HCT116 (cell line): ENCODE measurements around the gene NPC2. TPM values are rescaled to one million over a fixed set of nuclear protein-coding genes. Genes with fewer than 3 reads are reported as not detected.

Experiments
- ATAC-seq: fragments of 200-7000 bp; cut with Tn5 transposase; 2 replicates; pipeline ENCODE4 v1.9.1; 2020; ENCODE audit warnings: mild to moderate bottlenecking, moderate library complexity
- BruUV-seq: library from RNA; stranded (reverse); fragments of 400-500 nt; replicated peaks from 2 replicates; lab custom pipeline; 2021; lab: Mats Ljungman, UMichigan
- CTCF ChIA-PET: fragments of 300-600 bp; sonication (Branson Sonifier 250); formaldehyde crosslinking; loops from one replicate; lab custom pipeline; 2021; ENCODE audit warnings: antibody characterized with exemption; lab: Charles Lee
- POLR2A ChIA-PET: fragments of 300-600, 350-600 bp; sonication (Branson Sonifier 250); formaldehyde crosslinking; loops from one replicate; lab custom pipeline; 2021; ENCODE audit warnings: antibody characterized with exemption; lab: Charles Lee
- RAD21 ChIA-PET, 2 experiments: fragments of 300-600 bp; sonication (Branson Sonifier 250); formaldehyde crosslinking; loops; one replicate each; lab custom pipeline; 2023; ENCODE audit warnings: low total read pairs in 2 of 2; ENCODE audit not compliant: uncharacterized antibody in 2 of 2, unreplicated experiment in 2 of 2, low non-redundant PET in 1 of 2; lab: Charles Lee
- DNase-seq: peaks from one replicate; pipeline ENCODE4 v3.0.0-alpha.2; 2010; ENCODE audit warnings: low read depth, low spot score
- H2AFZ ChIP-seq: fragments of 200-600 bp; shearing (Covaris generic), sonication (generic); 2 replicates; pipeline ENCODE4 v1.6.1; 2017; ENCODE audit warnings: low read depth, mixed run types, mixed read lengths, antibody characterized with exemption, low read length; ENCODE audit not compliant: poor library complexity, severe bottlenecking
- H3K27ac ChIP-seq: 2 replicates; pipeline ENCODE4 v1.5.1; 2012; ENCODE audit warnings: low read depth, low read length
- H3K27me3 ChIP-seq: fragments of 200-600 bp; sonication (generic); 2 replicates; pipeline ENCODE4 v1.6.1; 2016; ENCODE audit warnings: mixed run types, low read length, mixed read lengths; ENCODE audit not compliant: insufficient read depth
- H3K36me3 ChIP-seq, 2 experiments: fragments of 200-500 bp in 1 of 2; fragments of 200-600 bp in 1 of 2; sonication (Bioruptor generic) in 1 of 2; sonication (generic) in 1 of 2; 2 replicates each; pipeline versions ENCODE4 v1.5.1 to v1.6.1; 2014 to 2016; ENCODE audit warnings: low read length in 2 of 2, inconsistent platforms in 1 of 2, mixed read lengths in 1 of 2, mixed run types in 1 of 2; ENCODE audit not compliant: insufficient read depth in 2 of 2, control insufficient read depth in 1 of 2
- H3K4me1 ChIP-seq, 2 experiments: fragments of 200-600 bp in 1 of 2; sonication (generic) in 1 of 2; 2 replicates each; pipeline versions ENCODE4 v1.5.1 to v1.6.1; 2012 to 2017; ENCODE audit warnings: low read length in 2 of 2, inconsistent platforms in 1 of 2, mild to moderate bottlenecking in 1 of 2, mixed read lengths in 1 of 2, mixed run types in 1 of 2, moderate library complexity in 1 of 2; ENCODE audit not compliant: insufficient read depth in 2 of 2, control insufficient read depth in 1 of 2
- H3K4me2 ChIP-seq: fragments of 200-600 bp; sonication (generic); 2 replicates; pipeline ENCODE4 v1.6.1; 2017; ENCODE audit warnings: mixed run types, low read length, mixed read lengths
- H3K4me3 ChIP-seq, 2 experiments: fragments of 200-600 bp in 1 of 2; sonication (generic) in 1 of 2; replicated peaks in 1 of 2; 2 replicates each; pipeline ENCODE4 v1.5.1; 2011 to 2016; ENCODE audit warnings: low read length in 2 of 2, control low read depth in 1 of 2, low read depth in 1 of 2, mild to moderate bottlenecking in 1 of 2, mixed read lengths in 1 of 2, mixed run types in 1 of 2
- H3K79me2 ChIP-seq: fragments of 200-600 bp; sonication (generic); 2 replicates; pipeline ENCODE4 v1.6.1; 2017; ENCODE audit warnings: mild to moderate bottlenecking, mixed run types, low read length, moderate library complexity, mixed read lengths; ENCODE audit not compliant: insufficient read depth
- H3K9ac ChIP-seq: fragments of 200-600 bp; sonication (generic); 2 replicates; pipeline ENCODE4 v1.6.1; 2016; ENCODE audit warnings: low read length, mixed read lengths
- H3K9me2 ChIP-seq: fragments of 200-600 bp; sonication (generic), shearing (Covaris generic); 2 replicates; pipeline ENCODE4 v1.6.1; 2017; ENCODE audit warnings: mixed run types, mild to moderate bottlenecking, moderate library complexity; ENCODE audit not compliant: insufficient read depth
- H3K9me3 ChIP-seq, 2 experiments: fragments of 200-500 bp in 1 of 2; fragments of 200-600 bp in 1 of 2; sonication (Bioruptor generic) in 1 of 2; sonication (generic) in 1 of 2; 2 replicates each; pipeline ENCODE4 v1.6.1; 2014 to 2017; ENCODE audit warnings: low read length in 2 of 2, mixed read lengths in 2 of 2, inconsistent platforms in 1 of 2, low read depth in 1 of 2, mild to moderate bottlenecking in 1 of 2, mixed run types in 1 of 2, moderate library complexity in 1 of 2; ENCODE audit not compliant: control insufficient read depth in 1 of 2, insufficient read depth in 1 of 2
- H4K20me1 ChIP-seq: fragments of 200-600 bp; sonication (generic), shearing (Covaris generic); 2 replicates; pipeline ENCODE4 v1.6.1; 2017; ENCODE audit warnings: mixed run types, mild to moderate bottlenecking, moderate library complexity; ENCODE audit not compliant: insufficient read depth
- CEBPB ChIP-seq: IDR thresholded peaks from 2 replicates; pipeline ENCODE4 v1.6.1; 2012; ENCODE audit warnings: low read depth
- EGR1 ChIP-seq: IDR thresholded peaks from 2 replicates; pipeline ENCODE4 v1.6.1; 2012; ENCODE audit warnings: low read depth
- ELF1 ChIP-seq: IDR thresholded peaks from 2 replicates; pipeline ENCODE4 v1.6.1; 2012; ENCODE audit warnings: low read depth, borderline replicate concordance
- EZH2 ChIP-seq: fragments of 200-600 bp; sonication (generic); IDR thresholded peaks from 2 replicates; pipeline ENCODE4 v1.6.1; 2017; ENCODE audit warnings: antibody characterized with exemption, mixed run types
- EZH2phosphoT487 ChIP-seq: fragments of 200-600 bp; IDR thresholded peaks from 2 replicates; pipeline ENCODE4 v1.6.1; 2018; ENCODE audit warnings: antibody characterized with exemption, borderline replicate concordance
- FOSL1 ChIP-seq: IDR thresholded peaks from 2 replicates; pipeline ENCODE4 v1.6.1; 2012; ENCODE audit warnings: low read depth
- POLR2A ChIP-seq: IDR thresholded peaks from 2 replicates; pipeline ENCODE4 v1.7.0; 2011; ENCODE audit warnings: borderline replicate concordance; ENCODE audit not compliant: insufficient read depth, insufficient read length; ENCODE audit errors: extremely low read depth
- RAD21 ChIP-seq: IDR thresholded peaks from 2 replicates; pipeline ENCODE4 v1.6.1; 2012; ENCODE audit warnings: low read depth, mild to moderate bottlenecking
- REST ChIP-seq: IDR thresholded peaks from 2 replicates; pipeline ENCODE4 v1.6.1; 2012; ENCODE audit warnings: low read depth
- SIN3A ChIP-seq: IDR thresholded peaks from 2 replicates; pipeline ENCODE4 v1.6.1; 2012; ENCODE audit warnings: low read depth
- SP1 ChIP-seq: IDR thresholded peaks from 2 replicates; pipeline ENCODE4 v1.6.1; 2012; ENCODE audit warnings: low read depth
- SRF ChIP-seq: IDR thresholded peaks from 2 replicates; pipeline ENCODE4 v1.6.1; 2012; ENCODE audit warnings: low read depth
- TCF7L2 ChIP-seq: IDR thresholded peaks from 2 replicates; pipeline ENCODE4 v1.7.0; 2011; ENCODE audit warnings: borderline replicate concordance, inconsistent platforms; ENCODE audit not compliant: insufficient read depth, insufficient read length; ENCODE audit errors: extremely low read depth
- ZBTB33 ChIP-seq: IDR thresholded peaks from 2 replicates; pipeline ENCODE4 v1.6.1; 2011; ENCODE audit warnings: mild to moderate bottlenecking, low read length, moderate library complexity; ENCODE audit not compliant: insufficient replicate concordance; ENCODE audit errors: extremely low read depth
- ZFX ChIP-seq: fragments of 450-650 bp; IDR thresholded peaks from 2 replicates; pipeline ENCODE4 v1.6.1; 2017
- ZNF274 ChIP-seq: fragments of 200-500 bp; sonication (Bioruptor generic); IDR thresholded peaks from 2 replicates; pipeline ENCODE4 v1.6.1; 2014; ENCODE audit warnings: mild to moderate bottlenecking, low read depth, low read length, inconsistent platforms
- intact Hi-C: fragments of 100-400 bp; cut with micrococcal nuclease; formaldehyde crosslinking; loops from 2 replicates; pipeline ENCODE4 v1.10.0; 2022
- total RNA-seq: library from RNA; stranded (reverse); gene quantifications from one replicate; pipeline ENCODE4 v1.2.1, GENCODE V29; 2021; ENCODE audit not compliant: unreplicated experiment
- TF ChIP-seq, protein P1 (sequence below): IDR thresholded peaks from 2 replicates; pipeline ENCODE4 v1.6.1; 2012
- TF ChIP-seq, protein P2 (sequence below): IDR thresholded peaks from 2 replicates; pipeline ENCODE4 v1.6.1; 2012

Gene NPC2
- total RNA-seq, 1 experiment from 2014 or later: 105 TPM

- no peak for ATAC-seq
- no peak overlapping the region for H3K4me3 ChIP-seq
- POLR2A ChIA-PET: interaction anchor here (0.8 kb wide), 1 partner anchor 9 kb away, joined by 3 read pairs; no protein-coding TSS in a partner anchor
- no peaks in the 10 kb centered on the region for H3K79me2 ChIP-seq
- H2AFZ ChIP-seq: no peak overlapping the region
- no peaks in the 10 kb centered on the region for H3K9me2 ChIP-seq
- H3K4me1 ChIP-seq: peaks cover 4 to 11% of the 10 kb centered on the region in 2 experiments
- RAD21 ChIA-PET: no interaction called here
- no peaks in the 10 kb centered on the region for H3K36me3 ChIP-seq
- H4K20me1 ChIP-seq: no peaks in the 10 kb centered on the region
- H3K27ac ChIP-seq: no peak overlapping the region
- intact Hi-C loops: no loop called here
- CTCF ChIA-PET: no interaction called here
- H3K9me3 ChIP-seq: no peaks in the 10 kb centered on the region
- no peak overlapping the region for H3K9ac ChIP-seq
- BruUV-seq: no TSS peak
- DNase-seq: no peak
- TF ChIP-seq ELF1 (no peak), RAD21 (no peak), SP1 (no peak), EZH2phosphoT487 (no peak), POLR2A (no peak), ZNF274 (no peak), EZH2 (no peak), SRF (no peak), ZBTB33 (no peak), CEBPB (no peak), REST (no peak), SIN3A (no peak), FOSL1 (no peak), ZFX (no peak), TCF7L2 (no peak), EGR1 (no peak)
- TF ChIP-seq, protein P1, sequence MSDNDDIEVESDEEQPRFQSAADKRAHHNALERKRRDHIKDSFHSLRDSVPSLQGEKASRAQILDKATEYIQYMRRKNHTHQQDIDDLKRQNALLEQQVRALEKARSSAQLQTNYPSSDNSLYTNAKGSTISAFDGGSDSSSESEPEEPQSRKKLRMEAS: no peak
- TF ChIP-seq, protein P2, sequence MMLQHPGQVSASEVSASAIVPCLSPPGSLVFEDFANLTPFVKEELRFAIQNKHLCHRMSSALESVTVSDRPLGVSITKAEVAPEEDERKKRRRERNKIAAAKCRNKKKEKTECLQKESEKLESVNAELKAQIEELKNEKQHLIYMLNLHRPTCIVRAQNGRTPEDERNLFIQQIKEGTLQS: no peak
- no peaks in the 10 kb centered on the region for H3K27me3 ChIP-seq
- H3K4me2 ChIP-seq: no peak overlapping the region
These were observed 25.1 kb upstream of the NPC2 start for GRCh38 chr14:74518221-74518620.
